CD4-positive, alpha-beta T cell treated with Interleukin-6 for 4 hours (primary cell): ENCODE measurements around the gene IDUA.
"Not testable (repeated sequence)": the region's sequence is repeated elsewhere in the genome, so short reads cannot be mapped to it uniquely, and the experiment has no call there.

ENCODE experiments used
- DNase-seq: peaks from one replicate; pipeline ENCODE4 v3.0.0-alpha.2; 2020; ENCODE audit warnings: mixed read lengths

The IDUA gene

DNA sequence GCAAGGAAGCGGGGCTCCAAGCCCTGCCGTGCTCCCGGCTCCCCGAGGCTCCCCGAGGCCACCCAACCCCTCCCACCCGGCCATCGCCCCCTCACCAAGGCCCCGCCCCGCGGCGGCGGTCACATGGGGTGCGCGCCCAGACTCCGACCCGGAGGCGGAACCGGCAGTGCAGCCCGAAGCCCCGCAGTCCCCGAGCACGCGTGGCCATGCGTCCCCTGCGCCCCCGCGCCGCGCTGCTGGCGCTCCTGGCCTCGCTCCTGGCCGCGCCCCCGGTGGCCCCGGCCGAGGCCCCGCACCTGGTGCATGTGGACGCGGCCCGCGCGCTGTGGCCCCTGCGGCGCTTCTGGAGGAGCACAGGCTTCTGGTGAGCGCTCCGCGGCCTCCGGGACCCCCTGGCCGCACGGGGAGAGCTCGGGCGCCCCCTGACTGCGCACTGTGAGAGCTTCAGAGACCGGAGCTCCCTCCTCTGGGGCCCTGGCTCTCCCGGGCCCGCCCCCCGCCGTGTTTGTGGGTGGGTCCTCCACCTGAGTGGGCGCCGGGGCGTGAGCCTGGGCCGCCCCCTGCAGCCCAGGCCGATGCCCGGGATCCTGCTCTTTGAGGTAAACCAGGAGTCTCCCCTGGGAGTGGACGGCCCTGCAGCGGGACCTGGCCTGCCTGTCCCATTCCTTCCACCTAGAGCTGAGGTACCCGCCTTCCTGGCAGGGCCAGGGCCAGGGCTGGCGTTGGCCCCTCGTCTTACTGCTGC, at the start of gene IDUA:
IDUA (plus strand) TSS at position 166 of the 745 bp plus-strand sequence; CDS start at position 207, 41 bp downstream.
- DNase-seq = peak; percentile 94

GRCh38 chr4:939508-939907, 47.3 kb upstream of the IDUA start:
- not testable (repeated sequence) for DNase-seq

DNA sequence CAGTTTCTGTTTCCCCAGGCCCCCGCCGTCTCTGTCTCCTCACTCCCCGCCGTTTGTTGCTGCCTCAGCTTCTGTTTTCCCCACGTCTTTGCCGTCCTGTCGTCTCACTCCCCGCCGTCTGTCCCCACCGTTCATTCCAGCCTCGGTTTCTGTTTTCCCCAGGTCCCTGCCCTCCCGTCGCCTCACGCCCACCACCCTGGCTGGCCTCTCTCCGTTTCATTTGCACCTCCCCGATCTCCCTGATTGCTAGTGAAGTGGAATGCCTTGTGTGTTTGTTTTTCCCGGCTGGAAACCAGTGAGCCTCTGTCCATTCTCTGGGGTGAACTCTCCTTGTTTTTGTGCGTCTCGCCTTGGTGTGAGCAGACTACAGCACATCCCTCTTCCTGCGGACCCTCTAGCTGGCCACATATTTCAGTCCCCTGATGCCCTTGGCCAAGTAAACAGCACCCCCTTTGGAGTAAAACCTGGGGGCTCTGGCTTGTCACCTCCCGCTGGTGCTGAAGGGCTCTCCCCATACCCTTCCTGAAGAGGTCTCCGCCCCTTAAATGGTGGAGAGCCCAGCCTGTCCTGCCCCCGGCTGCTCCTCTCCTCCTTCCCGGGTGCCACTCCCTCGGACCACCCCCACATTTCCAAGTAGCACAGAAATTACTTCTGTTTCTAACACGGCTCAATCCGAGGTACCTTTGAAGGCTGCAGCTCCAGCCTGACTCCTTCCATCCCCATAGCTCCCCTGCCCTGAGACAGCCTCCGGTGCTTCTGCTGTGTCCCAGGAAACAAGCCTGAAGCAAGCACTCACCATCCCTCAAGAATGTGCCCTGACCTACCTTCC, 41.4 kb upstream of the IDUA start:
- DNase-seq = no peak

- no peak for DNase-seq
These were observed 40.8 kb upstream of the IDUA start for GRCh38 chr4:946103-946450.

DNA sequence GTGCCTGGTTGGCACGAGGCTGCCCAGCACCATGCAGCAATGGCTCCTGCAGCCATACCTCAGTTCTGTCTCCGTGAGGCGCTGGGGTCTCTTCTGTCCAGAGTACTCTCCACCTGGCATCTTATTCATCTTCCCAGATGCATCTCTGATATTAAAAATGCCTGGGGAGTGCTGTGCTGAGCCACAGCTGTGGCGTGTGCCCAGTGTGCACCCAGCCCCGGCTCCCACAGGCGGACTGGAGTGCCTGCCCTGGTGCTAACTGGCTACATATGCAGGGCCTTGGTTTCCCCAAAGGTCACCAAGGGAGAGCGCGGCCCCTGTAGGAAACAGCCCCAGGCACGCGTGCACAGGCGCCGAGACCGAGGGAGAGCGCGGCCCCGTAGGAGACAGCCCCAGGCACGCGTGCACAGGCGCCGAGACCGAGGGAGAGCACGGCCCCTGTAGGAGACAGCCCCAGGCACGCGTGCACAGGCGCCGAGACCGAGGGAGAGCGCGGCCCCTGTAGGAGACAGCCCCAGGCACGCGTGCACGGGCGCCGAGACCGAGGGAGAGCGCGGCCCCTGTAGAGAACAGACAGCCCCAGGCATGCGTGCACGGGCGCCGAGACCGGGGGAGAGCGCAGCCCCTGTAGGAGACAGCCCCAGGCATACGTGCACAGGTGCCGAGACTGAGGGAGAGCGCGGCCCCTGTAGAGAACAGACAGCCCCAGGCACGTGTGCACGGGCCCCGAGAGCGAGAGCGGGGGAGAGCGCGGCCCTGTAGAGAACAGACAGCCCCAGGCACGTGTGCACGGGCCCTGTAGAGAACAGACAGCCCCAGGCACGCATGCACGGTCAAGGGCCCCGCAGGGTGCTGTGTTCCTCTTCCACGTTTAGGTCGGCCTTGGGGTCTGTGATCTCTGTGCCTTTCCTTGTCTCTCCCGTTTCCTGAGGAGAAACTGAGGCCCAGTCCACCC, 40.0 kb upstream of the IDUA start:
- no peak for DNase-seq

DNA sequence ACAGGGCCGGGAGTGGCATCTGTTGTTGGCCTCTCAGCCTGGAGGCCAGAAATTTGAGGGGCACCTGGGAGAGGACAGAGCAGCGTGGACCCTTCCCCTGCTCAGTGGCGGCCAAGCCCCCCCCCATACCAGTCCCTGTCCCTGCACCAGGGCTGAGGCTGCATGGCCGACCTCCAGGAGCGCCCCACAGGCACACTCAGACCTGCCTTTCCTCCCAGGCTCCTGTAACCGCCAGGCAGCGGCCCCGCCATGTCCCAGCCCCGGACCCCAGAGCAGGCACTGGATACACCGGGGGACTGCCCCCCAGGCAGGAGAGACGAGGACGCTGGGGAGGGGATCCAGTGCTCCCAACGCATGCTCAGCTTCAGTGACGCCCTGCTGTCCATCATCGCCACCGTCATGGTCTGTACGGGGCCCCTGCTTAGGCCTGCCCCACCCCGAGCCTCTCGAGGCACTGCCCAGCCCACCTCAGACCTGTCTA, 39.3 kb upstream of the IDUA start:
- no peak for DNase-seq

DNA sequence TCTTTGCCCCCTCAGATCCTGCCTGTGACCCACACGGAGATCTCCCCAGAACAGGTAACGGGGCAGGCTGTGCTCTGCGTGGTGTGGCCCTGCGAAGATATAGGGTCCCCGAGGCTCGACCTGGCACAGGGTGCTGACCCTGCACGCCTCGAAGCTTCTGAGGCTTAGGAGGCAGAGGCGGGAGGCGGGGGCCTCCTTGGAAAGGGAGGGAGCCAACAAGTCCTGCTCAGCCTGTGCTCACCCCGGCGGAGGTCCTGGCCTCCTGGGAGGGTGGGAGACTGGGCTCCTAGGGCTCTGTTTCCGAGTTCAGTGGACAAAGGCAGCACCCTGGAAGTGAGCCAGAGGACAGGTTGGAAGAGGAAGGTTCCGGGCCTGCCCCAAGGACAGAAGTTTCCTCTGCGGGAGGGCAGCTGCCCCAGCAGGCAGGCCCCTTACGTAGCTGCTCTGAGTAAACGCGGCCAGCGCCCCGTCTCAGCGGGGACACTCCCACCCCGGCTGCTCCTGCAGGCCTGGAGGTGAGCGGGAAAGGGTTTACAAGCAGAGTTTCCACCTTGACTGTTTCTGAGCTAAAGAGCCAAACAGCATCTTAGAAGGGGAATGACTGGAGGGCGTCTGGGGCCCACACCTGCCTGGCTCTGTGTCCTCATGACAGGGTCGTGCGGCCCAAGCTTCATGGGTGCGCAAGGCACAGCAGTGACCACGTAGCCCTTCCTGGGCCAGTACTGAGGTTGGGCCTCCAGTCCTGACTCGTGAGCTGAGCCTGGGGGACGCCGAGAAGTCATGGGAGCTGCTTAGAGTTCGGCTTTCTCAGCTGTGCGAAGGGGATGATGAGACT, 38.5 kb upstream of the IDUA start:
- DNase-seq = no peak

DNA sequence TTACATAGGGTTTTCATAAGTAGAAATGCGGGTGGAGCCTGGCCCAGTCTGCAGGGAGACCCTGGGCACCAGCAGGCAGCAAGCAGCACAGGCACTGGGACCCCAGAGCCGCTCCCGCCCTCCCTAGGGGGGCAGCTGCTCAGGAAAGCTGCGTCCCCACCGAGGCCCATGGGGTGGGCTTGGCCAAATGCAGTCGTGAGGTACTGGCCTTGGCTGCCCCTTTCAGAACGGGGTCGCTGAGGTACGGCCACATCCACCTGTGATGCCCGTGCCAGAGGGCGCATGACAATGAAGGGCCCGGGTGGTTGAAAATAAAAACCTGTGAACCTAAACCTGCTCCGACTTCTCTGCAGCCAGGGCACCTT, 37.9 kb upstream of the IDUA start:
- no peak for DNase-seq

DNA sequence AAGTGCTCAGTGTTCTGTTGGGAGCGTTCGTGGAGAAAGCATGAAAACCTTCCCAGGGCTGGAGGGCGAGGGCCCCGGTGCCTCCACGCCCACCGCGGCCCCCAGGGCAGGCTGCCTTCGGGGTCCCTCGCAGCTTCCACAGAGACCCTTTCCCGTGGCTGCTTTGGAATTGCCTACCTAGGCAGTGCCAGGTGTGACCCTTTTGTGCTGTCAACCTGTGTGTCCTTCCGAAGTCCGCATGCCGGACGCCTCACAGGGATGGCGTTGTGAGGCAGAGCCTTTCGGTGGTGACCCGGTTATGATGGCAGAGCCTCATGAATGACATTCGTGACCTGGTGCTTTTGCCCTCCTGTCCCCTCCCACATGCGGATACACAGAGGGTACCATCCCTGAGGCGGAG, 37.2 kb upstream of the IDUA start:
- DNase-seq = no peak

DNA sequence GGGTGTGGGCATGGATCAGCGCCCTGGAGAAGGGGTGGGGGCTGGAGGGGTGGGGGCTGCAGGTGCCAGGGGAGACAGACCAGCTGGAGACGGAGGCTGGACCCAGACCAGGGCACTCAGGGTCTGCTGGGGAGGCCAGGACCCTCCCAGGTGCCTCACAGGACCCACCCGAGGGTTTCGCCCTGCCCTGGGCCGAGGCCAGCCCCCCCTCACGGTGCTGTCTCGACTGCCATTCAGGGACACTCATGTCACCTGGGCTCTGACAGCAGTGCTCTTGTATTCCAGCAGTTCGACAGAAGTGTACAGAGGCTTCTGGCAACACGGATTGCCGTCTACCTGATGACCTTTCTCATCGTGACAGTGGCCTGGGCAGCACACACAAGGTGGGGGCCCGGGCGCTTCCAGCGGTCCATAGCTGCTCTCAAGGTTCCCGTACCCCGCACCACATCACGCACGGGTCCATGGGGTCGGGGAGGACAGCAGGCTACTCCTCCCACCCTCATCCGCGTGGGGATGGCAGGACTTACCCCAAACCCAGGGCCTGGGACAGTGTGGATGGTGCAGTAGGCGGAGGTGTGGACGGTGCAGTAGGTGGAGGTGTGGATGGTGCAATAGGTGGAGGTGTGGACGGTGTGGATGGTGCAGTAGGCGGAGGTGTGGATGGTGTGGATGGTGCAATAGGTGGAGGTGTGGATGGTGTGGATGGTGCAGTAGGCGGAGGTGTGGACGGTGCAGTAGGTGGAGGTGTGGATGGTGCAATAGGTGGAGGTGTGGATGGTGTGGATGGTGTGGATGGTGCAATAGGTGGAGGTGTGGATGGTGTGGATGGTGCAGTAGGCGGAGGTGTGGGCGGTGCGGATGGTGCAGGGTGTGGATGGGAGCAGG, 36.5 kb upstream of the IDUA start:
- no peak for DNase-seq

- DNase-seq = no peak
These were observed 35.7 kb upstream of the IDUA start for GRCh38 chr4:951186-951585.

GRCh38 chr4:951594-952468, 35.0 kb upstream of the IDUA start:
- DNase-seq = no peak

GRCh38 chr4:952881-953573, 33.8 kb upstream of the IDUA start:
- DNase-seq = no peak

DNA sequence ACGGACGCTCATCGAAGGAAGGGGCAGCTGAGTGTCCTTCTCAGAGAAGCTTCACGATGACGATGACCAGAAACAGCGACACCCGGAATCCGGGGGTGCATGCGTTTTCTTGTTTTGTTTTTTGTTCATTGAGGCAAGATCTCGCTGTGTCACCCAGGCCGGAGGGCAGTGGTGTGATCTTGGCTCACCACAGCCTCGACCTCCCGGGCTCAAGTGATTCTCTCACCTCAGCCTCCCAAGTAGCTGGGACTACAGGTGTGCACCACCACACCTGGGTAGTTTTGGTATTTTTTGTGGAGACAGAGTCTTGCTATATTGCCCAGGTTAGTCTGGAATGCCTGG, 33.3 kb upstream of the IDUA start:
- DNase-seq = no peak

- no peak for DNase-seq
These were observed 32.4 kb upstream of the IDUA start for GRCh38 chr4:954211-955020.

GRCh38 chr4:955161-955921, 31.5 kb upstream of the IDUA start:
- no peak for DNase-seq

- no peak for DNase-seq
These were observed 30.9 kb upstream of the IDUA start for GRCh38 chr4:955931-956381.
